GM04503 (cell line): ENCODE data around the gene TMEM135.
"Not testable (repeated sequence)": the region's sequence is repeated elsewhere in the genome, so short reads cannot be mapped to it uniquely, and the experiment has no call there.

Source experiments
- DNase-seq: peaks from one replicate; pipeline ENCODE4 v3.0.0-alpha.2; 2012; ENCODE audit warnings: low read depth

TMEM135 gene

GRCh38 chr11:87020764-87021365, 16.9 kb upstream of the TMEM135 start:
- DNase-seq = no peak

- DNase-seq = no peak
These were observed 15.5 kb upstream of the TMEM135 start for GRCh38 chr11:87022254-87022653.

GRCh38 chr11:87022738-87023137, 15.0 kb upstream of the TMEM135 start:
- no peak for DNase-seq

- DNase-seq = not testable (repeated sequence)
These were observed 11.3 kb upstream of the TMEM135 start for GRCh38 chr11:87026415-87026814.

GRCh38 chr11:87030458-87031054, 7.2 kb upstream of the TMEM135 start:
- no peak for DNase-seq

GRCh38 chr11:87031433-87032170, 6.1 kb upstream of the TMEM135 start:
- DNase-seq = no peak

GRCh38 chr11:87033561-87033960, 4.2 kb upstream of the TMEM135 start:
- no peak for DNase-seq

GRCh38 chr11:87035976-87036583, 1.7 kb upstream of the TMEM135 start:
- no peak for DNase-seq

- no peak for DNase-seq
These were observed 831 bp upstream of the TMEM135 start for GRCh38 chr11:87036756-87037449.

GRCh38 chr11:87038235-87038977, 672 bp downstream of the TMEM135 start:
- no peak for DNase-seq

GRCh38 chr11:87039371-87039770, 1.6 kb downstream of the TMEM135 start:
- no peak for DNase-seq

GRCh38 chr11:87043894-87044293, 6.2 kb downstream of the TMEM135 start:
- DNase-seq = no peak

- no peak for DNase-seq
These were observed 9.1 kb downstream of the TMEM135 start for GRCh38 chr11:87046824-87047223.

GRCh38 chr11:87056091-87056490, 18.4 kb downstream of the TMEM135 start:
- DNase-seq = no peak

GRCh38 chr11:87057749-87058148, 20.0 kb downstream of the TMEM135 start:
- no peak for DNase-seq

GRCh38 chr11:87059596-87060390, 22.1 kb downstream of the TMEM135 start:
- DNase-seq = no peak

- DNase-seq = no peak
These were observed 24.0 kb downstream of the TMEM135 start for GRCh38 chr11:87061766-87062165.

GRCh38 chr11:87063982-87064381, 26.2 kb downstream of the TMEM135 start:
- no peak for DNase-seq

GRCh38 chr11:87072787-87073186, 35.1 kb downstream of the TMEM135 start:
- no peak for DNase-seq

- DNase-seq = no peak
These were observed 38.6 kb downstream of the TMEM135 start for GRCh38 chr11:87076260-87076783.
